ENCODE data around the gene CNTNAP5.

Gene CNTNAP5

DNA sequence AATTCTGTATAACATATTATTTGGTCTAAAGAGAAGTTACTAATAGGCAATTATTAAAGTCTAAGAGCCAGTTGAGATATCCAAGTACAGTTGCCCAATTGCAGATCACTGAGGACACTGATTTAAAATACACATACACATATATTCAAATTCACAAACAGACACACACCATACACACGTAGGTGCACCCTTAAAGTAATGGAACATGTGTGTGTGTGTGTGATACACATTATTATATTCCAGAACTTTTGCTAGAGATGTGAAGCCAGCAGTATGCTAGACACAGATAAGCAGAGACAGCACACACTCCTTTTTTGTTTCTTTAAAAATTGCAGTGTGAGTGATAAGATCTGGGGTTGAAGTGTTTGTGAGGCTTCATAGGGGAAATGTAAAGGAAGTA, 292.5 kb downstream of the CNTNAP5 start:
- DNase-seq (ENCODE audit: extremely low spot score): no peak
- ChIA-PET POLR2A (no interaction called here), CTCF (no interaction called here)
- TF ChIP-seq BHLHE40 (IDR thresholded peaks at IDR 0.05; ENCODE audit: borderline replicate concordance) (no peak), CTBP1 (IDR thresholded peaks at IDR 0.05; ENCODE audit: borderline replicate concordance) (no peak), ELF4 (IDR thresholded peaks at IDR 0.05) (no peak), ARNT (IDR thresholded peaks at IDR 0.05) (no peak), FOXK2 (IDR thresholded peaks at IDR 0.05) (no peak), LEF1 (IDR thresholded peaks at IDR 0.05; ENCODE audit: borderline replicate concordance) (no peak), HDGF (IDR thresholded peaks at IDR 0.05; ENCODE audit: borderline replicate concordance) (no peak), TARDBP (IDR thresholded peaks at IDR 0.05) (no peak), ZNF384 (IDR thresholded peaks at IDR 0.05) (no peak), NFRKB (IDR thresholded peaks at IDR 0.05) (no peak)
- TF ChIP-seq, protein P1, sequence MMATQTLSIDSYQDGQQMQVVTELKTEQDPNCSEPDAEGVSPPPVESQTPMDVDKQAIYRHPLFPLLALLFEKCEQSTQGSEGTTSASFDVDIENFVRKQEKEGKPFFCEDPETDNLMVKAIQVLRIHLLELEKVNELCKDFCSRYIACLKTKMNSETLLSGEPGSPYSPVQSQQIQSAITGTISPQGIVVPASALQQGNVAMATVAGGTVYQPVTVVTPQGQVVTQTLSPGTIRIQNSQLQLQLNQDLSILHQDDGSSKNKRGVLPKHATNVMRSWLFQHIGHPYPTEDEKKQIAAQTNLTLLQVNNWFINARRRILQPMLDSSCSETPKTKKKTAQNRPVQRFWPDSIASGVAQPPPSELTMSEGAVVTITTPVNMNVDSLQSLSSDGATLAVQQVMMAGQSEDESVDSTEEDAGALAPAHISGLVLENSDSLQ (IDR thresholded peaks at IDR 0.05): no peak

DNA sequence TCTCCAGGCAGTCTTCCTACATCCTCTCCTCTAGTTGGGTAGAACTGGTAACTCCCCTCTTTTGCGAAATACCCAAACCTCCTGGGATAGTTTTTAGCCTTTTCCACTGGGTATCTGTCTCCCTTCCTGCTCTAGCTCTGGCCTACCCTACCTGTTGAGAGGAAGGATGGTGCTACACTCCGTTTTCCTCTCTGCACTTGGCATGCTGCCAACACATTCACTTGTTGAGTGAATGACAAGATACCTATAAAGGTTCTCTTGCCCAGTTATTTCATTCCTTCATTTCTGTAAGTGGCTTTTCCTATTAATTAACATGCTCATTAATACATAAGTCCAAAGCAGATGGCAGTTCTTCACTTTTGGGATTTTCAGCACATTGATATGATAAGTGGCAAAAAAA, 293.8 kb downstream of the CNTNAP5 start:
- ChIA-PET CTCF (no interaction called here), POLR2A (no interaction called here)
- no peak for TF ChIP-seq SUZ12 (IDR thresholded peaks at IDR 0.05)
- TF ChIP-seq CTBP1 (IDR thresholded peaks at IDR 0.05; ENCODE audit: borderline replicate concordance): no peak
- TF ChIP-seq ARNT (IDR thresholded peaks at IDR 0.05): no peak
- no peak for TF ChIP-seq SP1 (IDR thresholded peaks at IDR 0.05)
- TF ChIP-seq L3MBTL2 (conservative IDR thresholded peaks at IDR 0.05): no peak
- TF ChIP-seq ELF4 (IDR thresholded peaks at IDR 0.05): no peak
- no peak for TF ChIP-seq ZNF384 (IDR thresholded peaks at IDR 0.05)
- TF ChIP-seq, protein P1 (IDR thresholded peaks at IDR 0.05): no peak
- TF ChIP-seq HDGF (IDR thresholded peaks at IDR 0.05; ENCODE audit: borderline replicate concordance): no peak
- TF ChIP-seq LEF1 (IDR thresholded peaks at IDR 0.05; ENCODE audit: borderline replicate concordance): no peak
- no peak for TF ChIP-seq FOXM1 (IDR thresholded peaks at IDR 0.05; ENCODE audit: borderline replicate concordance)
- TF ChIP-seq FOXK2 (IDR thresholded peaks at IDR 0.05): no peak
- TF ChIP-seq TARDBP (IDR thresholded peaks at IDR 0.05): no peak
- TF ChIP-seq BHLHE40 (IDR thresholded peaks at IDR 0.05; ENCODE audit: borderline replicate concordance): no peak
- TF ChIP-seq FOXA1 (IDR thresholded peaks at IDR 0.05): no peak
- TF ChIP-seq NFRKB (IDR thresholded peaks at IDR 0.05): no peak
- DNase-seq (ENCODE audit: extremely low spot score): no peak

DNA sequence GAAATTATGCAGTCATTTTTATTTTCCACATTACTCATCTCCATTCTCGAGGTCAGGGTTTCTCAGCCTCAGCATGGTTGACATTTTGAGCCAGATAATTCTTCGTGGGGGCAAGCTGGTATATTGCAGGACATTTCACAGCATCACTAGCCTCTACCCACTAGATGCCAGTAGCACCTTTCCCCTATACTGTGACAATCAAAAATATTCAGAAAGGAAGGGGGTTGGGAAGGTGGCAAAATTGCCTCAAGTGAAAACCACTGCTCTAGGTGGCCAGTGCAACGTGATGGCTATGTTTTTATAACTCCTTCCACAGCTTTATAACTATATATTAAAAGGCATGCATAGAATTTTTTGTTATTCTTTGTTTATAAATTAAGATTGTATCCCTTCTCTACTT, 294.5 kb downstream of the CNTNAP5 start:
- POLR2A ChIA-PET: no interaction called here
- no peak for DNase-seq (ENCODE audit: extremely low spot score)
- TF ChIP-seq FOXA1 (IDR thresholded peaks at IDR 0.05) (no peak), ELF4 (IDR thresholded peaks at IDR 0.05) (no peak), HDGF (IDR thresholded peaks at IDR 0.05; ENCODE audit: borderline replicate concordance) (no peak), BHLHE40 (IDR thresholded peaks at IDR 0.05; ENCODE audit: borderline replicate concordance) (no peak), SP1 (IDR thresholded peaks at IDR 0.05) (no peak), SUZ12 (IDR thresholded peaks at IDR 0.05) (no peak), FOXK2 (IDR thresholded peaks at IDR 0.05) (no peak), NFRKB (IDR thresholded peaks at IDR 0.05) (no peak), ZNF384 (IDR thresholded peaks at IDR 0.05) (no peak)
- TF ChIP-seq, protein P1 (IDR thresholded peaks at IDR 0.05): no peak
- CTCF ChIA-PET: no interaction called here

DNA sequence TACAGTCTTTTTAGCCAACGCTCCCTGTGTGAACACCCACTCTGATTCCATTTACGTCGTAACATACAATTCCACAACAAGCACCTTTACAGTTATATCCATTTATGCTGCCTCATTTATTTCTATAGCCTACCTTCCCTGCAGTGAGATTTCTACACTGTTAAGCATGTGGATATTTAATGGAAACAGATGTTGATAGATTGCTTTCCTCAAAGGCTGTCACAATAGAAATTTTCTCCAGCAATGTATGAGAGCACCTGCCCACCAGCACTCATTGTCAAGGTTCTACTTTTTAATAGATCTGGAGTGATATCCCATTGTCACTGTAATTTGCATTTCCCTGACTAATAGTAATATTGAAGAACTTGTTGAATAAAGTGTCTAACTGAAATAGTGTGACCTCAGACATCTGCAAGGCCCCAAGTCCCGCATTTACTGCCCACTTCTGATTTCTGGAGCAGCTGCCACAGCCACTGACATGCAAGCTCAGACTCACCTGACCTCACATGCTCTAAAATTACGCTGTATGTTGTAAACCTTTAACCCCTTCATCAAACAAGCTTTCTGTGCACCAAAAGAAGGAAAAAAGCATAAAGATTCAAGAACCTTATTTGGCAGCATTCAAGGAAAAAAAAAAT, 295.1 kb downstream of the CNTNAP5 start:
- ChIA-PET POLR2A (no interaction called here), CTCF (no interaction called here)
- TF ChIP-seq TARDBP (IDR thresholded peaks at IDR 0.05) (no peak), ZNF384 (IDR thresholded peaks at IDR 0.05) (no peak), SP1 (IDR thresholded peaks at IDR 0.05) (no peak)
- no peak for DNase-seq (ENCODE audit: extremely low spot score)

DNA sequence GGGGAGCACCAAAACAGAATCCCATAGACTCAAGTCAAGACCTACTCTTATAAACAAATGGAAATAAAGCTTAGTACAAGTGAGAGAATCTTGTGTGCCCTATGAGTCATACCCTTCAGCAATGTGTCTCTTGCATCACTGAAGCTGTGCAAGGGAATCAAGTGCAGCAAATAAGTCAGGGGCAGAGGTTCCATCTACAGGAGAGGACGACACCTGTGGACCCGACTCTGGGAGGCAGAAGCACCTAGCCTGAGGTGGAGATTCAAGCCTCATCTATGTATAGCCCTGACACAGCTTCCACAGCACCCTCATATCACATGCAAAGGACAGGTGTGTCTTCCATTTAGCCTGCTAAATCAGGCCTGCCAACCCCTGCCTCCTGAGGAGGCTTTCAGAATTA, 298.2 kb downstream of the CNTNAP5 start:
- ChIA-PET CTCF (no interaction called here), POLR2A (no interaction called here)
- TF ChIP-seq FOXM1 (IDR thresholded peaks at IDR 0.05; ENCODE audit: borderline replicate concordance): no peak
- no peak for TF ChIP-seq BHLHE40 (IDR thresholded peaks at IDR 0.05; ENCODE audit: borderline replicate concordance)
- no peak for TF ChIP-seq SUZ12 (IDR thresholded peaks at IDR 0.05)
- no peak for TF ChIP-seq CTBP1 (IDR thresholded peaks at IDR 0.05; ENCODE audit: borderline replicate concordance)
- no peak for TF ChIP-seq HDGF (IDR thresholded peaks at IDR 0.05; ENCODE audit: borderline replicate concordance)
- no peak for TF ChIP-seq LEF1 (IDR thresholded peaks at IDR 0.05; ENCODE audit: borderline replicate concordance)
- no peak for TF ChIP-seq SP1 (IDR thresholded peaks at IDR 0.05)
- no peak for TF ChIP-seq ARNT (IDR thresholded peaks at IDR 0.05)
- TF ChIP-seq FOXA1 (IDR thresholded peaks at IDR 0.05): no peak
- no peak for TF ChIP-seq FOXK2 (IDR thresholded peaks at IDR 0.05)
- TF ChIP-seq, protein P1 (IDR thresholded peaks at IDR 0.05): no peak
- no peak for TF ChIP-seq L3MBTL2 (conservative IDR thresholded peaks at IDR 0.05)
- no peak for TF ChIP-seq ELF4 (IDR thresholded peaks at IDR 0.05)
- no peak for TF ChIP-seq TARDBP (IDR thresholded peaks at IDR 0.05)
- no peak for TF ChIP-seq NFRKB (IDR thresholded peaks at IDR 0.05)
- TF ChIP-seq ZNF384 (IDR thresholded peaks at IDR 0.05): no peak
- DNase-seq (ENCODE audit: extremely low spot score): no peak

Measured in HEK293T (cell line).